ENCODE measurements around the gene ARFRP1.

The ARFRP1 gene

GRCh38 chr20:63701329-63702035, 6.3 kb downstream of the ARFRP1 start:
- no peak for DNase-seq

- no peak for DNase-seq
Measured at GRCh38 chr20:63701051-63701328, 6.8 kb downstream of the ARFRP1 start.

GRCh38 chr20:63700199-63701050, 7.4 kb downstream of the ARFRP1 start:
- DNase-seq, result no peak

- DNase-seq, result no peak
Measured at GRCh38 chr20:63699466-63700198, 8.1 kb downstream of the ARFRP1 start.

GRCh38 chr20:63698739-63699465, 8.9 kb downstream of the ARFRP1 start:
- no peak for DNase-seq

GRCh38 chr20:63697868-63698545, 9.8 kb downstream of the ARFRP1 start:
- no peak for DNase-seq

- DNase-seq, result no peak
Measured at GRCh38 chr20:63697357-63697867, 10.4 kb downstream of the ARFRP1 start.

- no peak for DNase-seq
Measured at GRCh38 chr20:63696628-63697356, 11.0 kb downstream of the ARFRP1 start, which contains the start of gene TNFRSF6B. TNFRSF6B (plus strand) TSS chr20:63696652; CDS start chr20:63696768, 116 bp downstream.

- DNase-seq, result no peak
Measured at GRCh38 chr20:63696306-63696627, 11.5 kb downstream of the ARFRP1 start.

- DNase-seq, result no peak
Measured at GRCh38 chr20:63695424-63696305, 12.1 kb downstream of the ARFRP1 start.

GRCh38 chr20:63694584-63695423, 13.0 kb downstream of the ARFRP1 start:
- no peak for DNase-seq

- DNase-seq, result no peak
Measured at GRCh38 chr20:63693733-63694583, 13.8 kb downstream of the ARFRP1 start.

- no peak for DNase-seq
Measured at GRCh38 chr20:63693083-63693732, 14.6 kb downstream of the ARFRP1 start.

- DNase-seq, result no peak
Measured at GRCh38 chr20:63692436-63693082, 15.2 kb downstream of the ARFRP1 start.

GRCh38 chr20:63691711-63692435, 15.9 kb downstream of the ARFRP1 start:
- no peak for DNase-seq

GRCh38 chr20:63690898-63691710, 16.7 kb downstream of the ARFRP1 start:
- no peak for DNase-seq
